Neural cell (in vitro differentiated cells): ENCODE results near the gene ATXN2. TPM values are rescaled to one million over a fixed set of nuclear protein-coding genes. Genes with fewer than 3 reads are reported as not detected.

Experiments used
- H2AFZ ChIP-seq: fragments of 200-600, 300-800 bp; sonication (generic), shearing (Covaris generic); 2 replicates; pipeline ENCODE4 v1.6.0; 2014; ENCODE audit warnings: low read depth, mild to moderate bottlenecking, antibody characterized with exemption, low read length, moderate library complexity
- H3F3A ChIP-seq: fragments of 200-600 bp; shearing (Covaris generic); 2 replicates; pipeline ENCODE4 v1.6.1; 2016; ENCODE audit warnings: mild to moderate bottlenecking, moderate library complexity, mixed read lengths, antibody characterized with exemption, low read length; ENCODE audit not compliant: insufficient read depth, poor library complexity, severe bottlenecking
- H3K27ac ChIP-seq: fragments of 200-600, 300-800 bp; sonication (generic), shearing (Covaris generic); 2 replicates; pipeline ENCODE4 v1.5.1; 2014; ENCODE audit warnings: mild to moderate bottlenecking, low read length, moderate library complexity
- H3K27me3 ChIP-seq: fragments of 300-800, 200-600 bp; sonication (generic), shearing (Covaris generic); 2 replicates; pipeline ENCODE4 v1.6.0; 2014; ENCODE audit warnings: mild to moderate bottlenecking, low read depth, low read length, moderate library complexity; ENCODE audit not compliant: insufficient read depth
- H3K36me3 ChIP-seq: fragments of 300-800, 200-600 bp; sonication (generic), shearing (Covaris generic); 2 replicates; pipeline ENCODE4 v1.5.1; 2014; ENCODE audit warnings: mild to moderate bottlenecking, antibody characterized with exemption, low read length, moderate library complexity; ENCODE audit not compliant: insufficient read depth
- H3K4me2 ChIP-seq: fragments of 300-800, 200-600 bp; sonication (generic), shearing (Covaris generic); 2 replicates; pipeline ENCODE4 v1.6.0; 2014; ENCODE audit warnings: mild to moderate bottlenecking, low read length
- H3K4me3 ChIP-seq: fragments of 300-800, 200-600 bp; sonication (generic), shearing (Covaris generic); 2 replicates; pipeline ENCODE4 v1.5.1; 2014; ENCODE audit warnings: mild to moderate bottlenecking, low read length, moderate library complexity
- H3K79me2 ChIP-seq: fragments of 200-600 bp; shearing (Covaris generic); replicated peaks from 2 replicates; pipeline ENCODE4 v1.6.0; 2014; ENCODE audit warnings: mild to moderate bottlenecking, low read length, moderate library complexity; ENCODE audit not compliant: insufficient read depth
- H3K9ac ChIP-seq: fragments of 300-800, 200-600 bp; sonication (generic), shearing (Covaris generic); 2 replicates; pipeline ENCODE4 v1.6.1; 2016; ENCODE audit warnings: mild to moderate bottlenecking, low read length, mixed read lengths
- H3K9me2 ChIP-seq: fragments of 200-600 bp; shearing (Covaris generic); 2 replicates; pipeline ENCODE4 v1.6.1; 2016; ENCODE audit warnings: mild to moderate bottlenecking, low read length, mixed read lengths; ENCODE audit not compliant: insufficient read depth
- H3K9me3 ChIP-seq: fragments of 200-600, 300-800 bp; sonication (generic), shearing (Covaris generic); 2 replicates; pipeline ENCODE4 v1.6.1; 2016; ENCODE audit warnings: mild to moderate bottlenecking, mixed run types, low read length, moderate library complexity, mixed read lengths
- H4K20me1 ChIP-seq: fragments of 200-600 bp; shearing (Covaris generic); 2 replicates; pipeline ENCODE4 v1.6.1; 2016; ENCODE audit warnings: mild to moderate bottlenecking, mixed run types; ENCODE audit not compliant: insufficient read depth
- CTCF ChIP-seq: fragments of 450-650 bp; IDR thresholded peaks from 2 replicates; pipeline ENCODE4 v1.5.1; 2014; ENCODE audit warnings: antibody characterized with exemption, mild to moderate bottlenecking, moderate library complexity; ENCODE audit not compliant: poor library complexity, severe bottlenecking
- EP300 ChIP-seq: fragments of 450-650 bp; conservative IDR thresholded peaks from 2 replicates; pipeline ENCODE4 v1.6.1; 2014; ENCODE audit warnings: antibody characterized with exemption, mild to moderate bottlenecking, moderate library complexity; ENCODE audit not compliant: poor library complexity, severe bottlenecking
- EZH2 ChIP-seq: fragments of 200-600, 300-800 bp; shearing (Covaris generic), sonication (generic); IDR thresholded peaks from 2 replicates; pipeline ENCODE4 v1.6.1; 2014; ENCODE audit warnings: antibody characterized with exemption, low read length, borderline replicate concordance, mild to moderate bottlenecking; ENCODE audit not compliant: insufficient read depth, poor library complexity, severe bottlenecking
- MXI1 ChIP-seq: fragments of 450-650 bp; conservative IDR thresholded peaks from 2 replicates; pipeline ENCODE4 v1.6.1; 2014; ENCODE audit warnings: antibody characterized with exemption, mild to moderate bottlenecking; ENCODE audit not compliant: poor library complexity, severe bottlenecking
- POLR2AphosphoS5 ChIP-seq: IDR thresholded peaks from 2 replicates; pipeline ENCODE4 v1.6.1; 2012
- RAD21 ChIP-seq: fragments of 450-650 bp; conservative IDR thresholded peaks from 2 replicates; pipeline ENCODE4 v1.6.1; 2014; ENCODE audit warnings: antibody characterized with exemption, mild to moderate bottlenecking, moderate library complexity
- REST ChIP-seq: IDR thresholded peaks from 2 replicates; pipeline ENCODE4 v1.6.1; 2012; ENCODE audit warnings: borderline replicate concordance
- SMC3 ChIP-seq: fragments of 450-650 bp; conservative IDR thresholded peaks from 2 replicates; pipeline ENCODE4 v1.6.1; 2014; ENCODE audit warnings: antibody characterized with exemption, mild to moderate bottlenecking, moderate library complexity; ENCODE audit not compliant: poor library complexity
- TAF1 ChIP-seq: IDR thresholded peaks from 2 replicates; pipeline ENCODE4 v1.6.1; 2012; ENCODE audit warnings: low read depth
- polyA plus RNA-seq: library from polyadenylated mRNA; depleted of rRNA; stranded (reverse); fragments of >200 nt; gene quantifications from 2 replicates; pipeline ENCODE4 v1.2.3, GENCODE V29; 2014

ATXN2 gene
- polyA plus RNA-seq, 1 donor from 2014 or later: 12.6 TPM

GRCh38 chr12:111529424-111530368 lies 69.4 kb downstream of the ATXN2 start:
- Histone ChIP-seq H3K9me2 (no peaks in the 10 kb centered on the region), H3K27me3 (no peaks in the 10 kb centered on the region), H3K27ac (no peak overlapping the region), H2AFZ (no peak overlapping the region), H3K36me3 (peaks cover 6% of the 10 kb centered on the region), H3K4me2 (no peak overlapping the region), H3F3A (no peaks in the 10 kb centered on the region), H4K20me1 (no peaks in the 10 kb centered on the region), H3K9ac (no peak overlapping the region), H3K4me3 (no peak overlapping the region), H3K79me2 (no peaks in the 10 kb centered on the region), H3K9me3 (no peaks in the 10 kb centered on the region)
- TF ChIP-seq EZH2 (no peak), CTCF (peak; percentile 66), POLR2AphosphoS5 (no peak), REST (no peak), SMC3 (peak; percentile 60), TAF1 (no peak), MXI1 (no peak), EP300 (no peak), RAD21 (peak; percentile 48)

GRCh38 chr12:111523587-111524167 lies 75.4 kb downstream of the ATXN2 start:
- Histone ChIP-seq H3K9me3 (no peaks in the 10 kb centered on the region), H2AFZ (no peak overlapping the region), H3K4me2 (no peak overlapping the region), H4K20me1 (no peaks in the 10 kb centered on the region), H3K79me2 (no peaks in the 10 kb centered on the region), H3K27me3 (no peaks in the 10 kb centered on the region), H3K9me2 (no peaks in the 10 kb centered on the region), H3K4me3 (no peak overlapping the region), H3F3A (no peaks in the 10 kb centered on the region), H3K36me3 (peaks cover 20% of the 10 kb centered on the region), H3K9ac (no peak overlapping the region), H3K27ac (no peak overlapping the region)
- TF ChIP-seq CTCF (no peak), MXI1 (no peak)
